Right lung (tissue), 5 donors: ENCODE data around the gene DLST. TPM values are rescaled to one million over a fixed set of nuclear protein-coding genes. Genes with fewer than 3 reads are reported as not detected.
"Not testable (repeated sequence)": the region's sequence is repeated elsewhere in the genome, so short reads cannot be mapped to it uniquely, and the experiment has no call there.

ENCODE experiments used
- DNase-seq, 2 donors: peaks; one replicate each; pipeline ENCODE4 v3.0.0-alpha.2; 2013
- polyA plus RNA-seq, 5 donors: library from polyadenylated mRNA; unstranded; fragments of 120-200 nt; gene quantifications; one replicate each; pipeline versions ENCODE4 v1.2.1 to v1.2.3, GENCODE V29; 2013; ENCODE audit warnings: inconsistent platforms in 1 of 5, low replicate concordance in 1 of 5; ENCODE audit not compliant: insufficient read length in 5 of 5, insufficient read depth in 1 of 5

Gene DLST
- polyA plus RNA-seq, 5 donors = 78.3 to 104 (median 95.0) TPM

GRCh38 chr14:74915426-74915825 lies 33.7 kb downstream of the DLST start:
- DNase-seq = no peak

- DNase-seq = no peak
Observed at GRCh38 chr14:74915826-74916225, 34.1 kb downstream of the DLST start.

- DNase-seq = no peak
Observed at GRCh38 chr14:74917178-74917543, 35.4 kb downstream of the DLST start.

GRCh38 chr14:74917646-74918081 lies 35.9 kb downstream of the DLST start:
- no peak for DNase-seq

- no peak for DNase-seq
Observed at GRCh38 chr14:74918380-74918779, 36.7 kb downstream of the DLST start.

- no peak for DNase-seq
Observed at GRCh38 chr14:74919421-74920165, 37.9 kb downstream of the DLST start.

GRCh38 chr14:74920281-74920680 lies 38.6 kb downstream of the DLST start:
- no peak for DNase-seq

- DNase-seq = no peak
Observed at GRCh38 chr14:74921053-74921620, 39.4 kb downstream of the DLST start.

GRCh38 chr14:74921987-74922751 lies 40.5 kb downstream of the DLST start:
- DNase-seq = no peak

GRCh38 chr14:74922752-74923401 lies 41.2 kb downstream of the DLST start, which contains the start of gene RPS6KL1:
Gene RPS6KL1, minus strand, starts transcription at chr14:74923260. Its CDS starts 1,719 bp downstream, at chr14:74921541.
- no peak for DNase-seq

- DNase-seq = no peak
Observed at GRCh38 chr14:74924061-74924460, 42.3 kb downstream of the DLST start.

- DNase-seq = no peak
Observed at GRCh38 chr14:74927225-74927624, 45.5 kb downstream of the DLST start.

- DNase-seq = no peak
Observed at GRCh38 chr14:74929242-74929641, 47.5 kb downstream of the DLST start.

GRCh38 chr14:74931744-74932143 lies 50.0 kb downstream of the DLST start:
- DNase-seq = not testable (repeated sequence)

GRCh38 chr14:74932401-74932901 lies 50.7 kb downstream of the DLST start:
- no peak for DNase-seq

- DNase-seq = not testable (repeated sequence)
Observed at GRCh38 chr14:74932936-74933335, 51.2 kb downstream of the DLST start.

- DNase-seq = no peak
Observed at GRCh38 chr14:74934041-74934440, 52.3 kb downstream of the DLST start.

- peak; percentile 86 to 89 for DNase-seq
Observed at GRCh38 chr14:74934476-74935359, 53.0 kb downstream of the DLST start.

GRCh38 chr14:74935360-74935680 lies 53.6 kb downstream of the DLST start:
- no peak for DNase-seq

- no peak for DNase-seq
Observed at GRCh38 chr14:74936151-74936550, 54.4 kb downstream of the DLST start.

- no peak for DNase-seq
Observed at GRCh38 chr14:74936731-74937130, 55.0 kb downstream of the DLST start.
